HG02763 (cell line): ENCODE measurements around the gene ANKS1B.

Experiments used
- ATAC-seq: cut with Tn5 transposase; IDR thresholded peaks from one replicate; pipeline ENCODE4 v1.9.1; 2021; ENCODE audit warnings: mild to moderate bottlenecking, moderate library complexity; ENCODE audit not compliant: unreplicated experiment

The ANKS1B gene

GRCh38 chr12:98909746-98910145 is 1075.0 kb downstream of the ANKS1B start:
- no peak for ATAC-seq

- no peak for ATAC-seq
These were observed 1075.9 kb downstream of the ANKS1B start for GRCh38 chr12:98908866-98909265.

- no peak for ATAC-seq
These were observed 1080.9 kb downstream of the ANKS1B start for GRCh38 chr12:98903875-98904274.

DNA sequence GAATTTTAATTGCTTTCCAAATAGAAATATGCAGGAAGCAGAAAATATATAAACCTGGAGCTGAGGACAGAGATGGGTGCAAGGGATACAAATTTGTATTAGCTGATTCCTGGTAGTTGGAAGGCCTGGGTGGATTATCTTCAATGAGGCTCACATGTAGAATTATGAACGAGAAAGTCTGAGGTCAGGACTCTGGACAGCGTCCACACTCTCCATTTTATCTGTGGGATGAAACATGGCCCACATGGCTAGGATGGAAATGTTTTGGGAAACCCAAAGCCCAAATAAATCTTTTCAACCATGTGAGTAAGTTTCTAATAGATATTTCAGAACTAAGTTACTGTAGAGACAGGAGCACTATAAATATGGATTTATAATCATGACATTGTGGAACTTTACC is 1083.5 kb downstream of the ANKS1B start:
- no peak for ATAC-seq

DNA sequence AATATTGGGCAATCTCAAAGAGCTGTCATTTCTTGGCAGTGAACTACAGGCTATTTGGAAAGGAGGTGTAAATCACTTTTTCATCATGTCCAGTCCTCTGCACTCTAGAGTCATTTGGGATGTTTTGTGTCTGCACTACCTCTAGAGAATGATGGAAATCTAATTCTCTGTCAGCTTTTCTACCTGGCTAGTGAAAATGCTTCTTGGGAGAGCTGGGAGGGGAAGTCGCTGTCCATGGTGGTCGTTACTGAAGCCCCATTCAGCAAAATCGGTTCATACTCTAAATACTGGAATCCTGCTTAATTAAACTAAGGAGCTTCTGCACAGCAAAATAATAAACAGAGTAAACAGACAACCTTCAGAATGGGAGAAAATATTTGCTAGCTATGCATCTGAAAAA is 1087.8 kb downstream of the ANKS1B start:
- no peak for ATAC-seq

- no peak for ATAC-seq
These were observed 1089.6 kb downstream of the ANKS1B start for GRCh38 chr12:98895086-98895651.

- ATAC-seq: no peak
These were observed 1090.2 kb downstream of the ANKS1B start for GRCh38 chr12:98894412-98895085.

DNA sequence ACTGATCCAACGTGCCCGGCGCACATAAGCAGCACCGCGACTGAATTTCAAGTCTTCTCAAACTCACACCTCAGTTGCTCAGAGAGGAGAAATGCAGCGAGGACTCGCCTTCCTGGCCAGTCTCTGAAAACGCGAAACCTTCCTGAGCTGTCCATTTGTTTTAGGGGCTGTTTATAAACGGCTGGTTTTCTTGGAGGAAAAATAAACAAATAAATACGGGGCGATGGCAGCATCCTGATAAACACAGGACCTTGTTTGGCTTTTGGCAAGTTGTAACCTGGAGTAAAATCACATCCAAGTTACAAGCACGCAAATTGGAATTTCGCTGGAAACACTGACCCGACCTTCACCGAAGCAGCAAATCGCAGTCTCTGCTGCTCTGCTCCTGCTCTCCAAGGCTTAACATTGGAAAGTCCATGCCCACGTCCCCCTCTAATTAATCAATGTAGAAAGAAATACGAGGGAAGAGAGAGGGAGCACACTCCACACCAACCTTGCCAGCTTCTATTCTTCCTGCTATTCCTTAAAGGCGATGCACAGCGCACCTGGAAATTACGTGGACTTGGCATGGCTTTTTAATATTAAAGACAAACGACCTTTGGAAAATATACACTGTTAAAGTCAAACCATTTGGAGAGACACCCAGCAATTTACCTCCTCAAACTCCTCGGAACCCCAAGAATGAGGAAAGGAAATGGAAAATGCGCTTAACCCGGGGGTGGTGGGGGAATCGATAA is 1090.9 kb downstream of the ANKS1B start:
- no peak for ATAC-seq

DNA sequence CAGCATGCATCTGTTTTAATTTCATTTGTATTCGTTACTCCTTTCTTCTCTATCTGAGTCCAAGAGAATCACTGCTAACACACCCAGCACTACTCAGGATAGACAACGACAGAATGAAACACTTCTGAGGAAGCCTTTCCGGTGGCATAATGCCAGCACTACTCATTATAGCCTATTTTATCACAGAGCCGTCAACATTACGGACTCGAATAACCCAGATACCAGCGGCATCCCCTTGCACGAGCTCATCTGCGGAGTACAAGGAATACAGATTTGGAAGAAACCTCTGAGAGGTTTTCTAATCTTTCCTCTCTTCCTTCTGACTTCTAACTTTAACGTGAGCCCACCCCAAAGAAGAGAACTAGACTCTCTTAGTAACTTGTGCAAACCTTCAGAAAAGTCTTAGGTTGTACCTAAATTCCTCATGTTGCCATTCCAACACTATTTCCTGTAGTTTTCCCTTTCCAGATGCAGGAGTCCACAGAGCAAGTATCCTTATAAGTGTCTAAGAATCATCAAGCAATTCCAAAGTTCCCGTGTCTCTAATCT is 1091.5 kb downstream of the ANKS1B start:
- no peak for ATAC-seq

GRCh38 chr12:98885778-98886177 is 1099.0 kb downstream of the ANKS1B start:
- ATAC-seq: no peak

DNA sequence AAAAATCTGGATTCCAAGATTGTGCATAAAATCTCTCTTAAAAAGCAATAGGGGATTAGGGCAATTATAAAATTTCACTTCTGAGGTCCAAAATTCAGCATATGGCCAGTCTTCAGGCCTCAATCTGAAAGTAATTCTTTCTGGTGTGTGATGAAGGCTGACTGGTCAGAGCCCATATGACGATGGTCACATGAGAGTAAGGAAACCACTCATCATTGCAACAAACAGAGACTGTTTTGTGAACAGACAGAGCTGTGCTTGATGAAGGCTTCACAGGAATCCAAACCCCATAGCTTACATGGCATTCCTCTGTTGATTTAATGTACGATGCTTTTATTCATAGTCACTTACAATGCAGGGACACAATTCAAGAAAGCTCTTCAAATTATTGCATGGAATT is 1101.5 kb downstream of the ANKS1B start:
- no peak for ATAC-seq

DNA sequence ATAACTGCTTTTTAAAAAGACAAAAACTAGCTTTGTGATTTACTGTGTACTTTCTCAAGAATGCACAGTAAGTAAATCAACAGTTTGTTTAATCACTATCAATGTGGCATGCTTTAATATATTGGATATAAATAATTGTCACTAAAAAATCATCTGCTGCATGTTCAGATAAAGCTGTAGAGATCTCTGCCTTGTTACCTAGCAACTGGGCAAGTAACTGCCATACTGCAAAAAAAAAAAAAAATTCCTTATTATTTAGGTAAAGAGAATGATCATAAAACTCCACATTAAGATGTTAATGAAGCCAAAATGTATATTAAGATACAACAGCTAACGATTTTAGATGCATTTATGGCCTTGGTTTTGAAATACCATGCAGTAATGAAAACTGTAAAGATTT is 1102.2 kb downstream of the ANKS1B start:
- ATAC-seq: no peak

- no peak for ATAC-seq
These were observed 1111.0 kb downstream of the ANKS1B start for GRCh38 chr12:98873776-98874175.

DNA sequence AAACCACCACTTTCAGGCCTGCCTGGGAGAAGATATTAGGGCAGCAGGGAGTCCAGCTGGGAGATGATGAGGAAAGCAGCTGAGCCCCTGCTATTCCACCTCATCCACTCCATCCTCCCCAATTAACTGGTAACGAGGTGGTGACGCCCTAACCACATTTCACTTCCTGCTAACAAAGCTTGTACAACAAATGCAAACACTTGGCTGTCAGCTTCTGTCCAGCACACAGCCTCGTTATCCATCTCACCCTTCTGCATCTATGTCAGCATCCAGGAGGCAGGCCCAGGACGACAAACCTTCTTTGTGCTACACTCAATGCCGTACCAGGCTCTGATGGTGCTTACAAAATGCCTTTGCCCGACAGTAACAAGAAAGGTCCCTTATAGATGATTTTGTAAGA is 1114.2 kb downstream of the ANKS1B start:
- no peak for ATAC-seq

- ATAC-seq: no peak
These were observed 1114.7 kb downstream of the ANKS1B start for GRCh38 chr12:98869886-98870503.

GRCh38 chr12:98868538-98868937 is 1116.2 kb downstream of the ANKS1B start:
- ATAC-seq: no peak

DNA sequence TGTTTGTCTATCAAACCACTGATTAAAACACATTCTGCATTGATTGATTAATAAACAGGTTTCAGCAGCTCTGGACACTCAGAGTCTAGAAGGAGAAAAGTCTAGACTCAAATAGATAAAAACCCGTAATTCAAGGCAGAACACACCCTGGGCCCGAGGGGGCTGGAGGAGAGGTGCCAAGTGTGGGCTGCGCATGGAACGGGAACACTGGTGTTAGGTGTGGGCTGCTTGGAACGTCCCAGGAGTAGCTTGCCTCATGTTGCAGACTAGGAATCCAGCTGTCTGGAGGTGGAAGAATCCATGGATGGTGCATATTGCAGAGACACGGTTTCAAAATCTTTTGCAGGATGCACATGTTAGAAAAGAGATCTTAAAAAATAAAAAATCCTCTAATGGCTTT is 1116.7 kb downstream of the ANKS1B start:
- ATAC-seq: no peak

DNA sequence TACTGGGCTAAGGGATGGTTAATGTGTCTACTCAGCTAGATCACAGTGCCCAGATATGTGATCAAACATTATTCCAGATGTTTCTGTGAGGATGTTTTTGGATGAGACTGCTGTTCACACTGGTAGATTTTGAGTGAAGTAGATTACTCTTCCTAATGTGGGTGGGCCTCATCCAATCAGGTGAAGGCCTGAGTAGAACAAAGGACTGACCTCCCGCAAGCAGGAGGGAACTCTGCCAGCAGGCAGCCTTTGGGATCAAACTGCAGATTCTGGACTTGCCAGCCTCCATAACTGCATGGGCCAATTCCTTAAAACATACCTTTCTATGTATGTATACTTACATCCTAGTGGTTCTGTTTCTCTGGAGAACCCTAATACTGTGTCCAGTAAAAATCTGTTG is 1120.4 kb downstream of the ANKS1B start:
- ATAC-seq: no peak

GRCh38 chr12:98863167-98863566 is 1121.6 kb downstream of the ANKS1B start:
- no peak for ATAC-seq

DNA sequence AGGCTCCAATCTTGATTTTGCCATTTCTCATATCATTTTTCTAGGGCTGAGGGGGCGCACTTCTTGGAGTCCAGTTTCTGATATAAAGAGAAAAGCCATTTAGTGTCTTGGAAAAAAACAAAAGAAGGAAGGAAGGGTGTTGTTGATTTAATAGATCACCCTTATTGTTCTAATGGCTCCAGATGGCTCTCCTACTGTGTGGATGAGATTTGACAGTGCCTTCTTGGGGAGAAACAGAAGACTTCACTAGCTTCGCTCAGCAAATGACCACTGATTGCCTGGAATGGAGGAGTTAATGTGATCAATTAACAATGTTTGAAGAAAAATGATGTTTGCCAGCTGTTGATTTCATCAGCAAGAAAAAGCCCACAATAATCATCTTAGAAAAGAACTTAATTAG is 1123.5 kb downstream of the ANKS1B start:
- no peak for ATAC-seq

DNA sequence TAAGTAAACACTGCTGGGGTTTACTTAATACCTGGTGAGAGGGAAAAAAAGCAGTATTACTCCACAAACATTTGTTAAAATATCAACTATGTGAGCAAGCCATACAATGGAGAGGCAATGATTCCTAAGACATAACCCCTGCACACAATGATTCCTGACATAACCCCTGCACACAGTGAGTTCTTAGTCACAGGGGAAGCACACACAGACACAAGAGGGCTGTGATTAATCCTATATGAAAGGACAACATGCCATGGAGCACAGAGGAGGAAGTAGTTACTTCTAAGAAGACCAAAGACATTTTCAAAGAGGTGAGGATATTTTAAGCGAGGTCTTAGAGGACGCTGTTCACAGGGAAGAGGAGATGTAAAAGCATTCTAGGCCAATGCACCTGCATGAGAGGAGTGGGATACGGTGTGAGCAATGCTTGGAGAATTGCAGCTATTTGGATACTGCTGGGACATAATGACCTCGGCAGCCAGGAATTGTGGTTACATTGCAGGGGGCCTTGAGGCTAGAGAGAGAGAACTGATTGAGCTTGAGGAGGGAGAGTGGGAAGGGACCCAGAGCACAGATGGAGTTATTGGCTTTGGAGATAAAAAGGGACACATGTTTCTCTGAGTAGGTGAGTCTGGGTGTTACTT is 1127.7 kb downstream of the ANKS1B start:
- ATAC-seq: no peak
